ENCODE data around the gene CAB39. TPM values are rescaled to one million over a fixed set of nuclear protein-coding genes. Genes with fewer than 3 reads are reported as not detected.

The CAB39 gene
- polyA plus RNA-seq, 1 experiment, result 23.6 TPM

DNA sequence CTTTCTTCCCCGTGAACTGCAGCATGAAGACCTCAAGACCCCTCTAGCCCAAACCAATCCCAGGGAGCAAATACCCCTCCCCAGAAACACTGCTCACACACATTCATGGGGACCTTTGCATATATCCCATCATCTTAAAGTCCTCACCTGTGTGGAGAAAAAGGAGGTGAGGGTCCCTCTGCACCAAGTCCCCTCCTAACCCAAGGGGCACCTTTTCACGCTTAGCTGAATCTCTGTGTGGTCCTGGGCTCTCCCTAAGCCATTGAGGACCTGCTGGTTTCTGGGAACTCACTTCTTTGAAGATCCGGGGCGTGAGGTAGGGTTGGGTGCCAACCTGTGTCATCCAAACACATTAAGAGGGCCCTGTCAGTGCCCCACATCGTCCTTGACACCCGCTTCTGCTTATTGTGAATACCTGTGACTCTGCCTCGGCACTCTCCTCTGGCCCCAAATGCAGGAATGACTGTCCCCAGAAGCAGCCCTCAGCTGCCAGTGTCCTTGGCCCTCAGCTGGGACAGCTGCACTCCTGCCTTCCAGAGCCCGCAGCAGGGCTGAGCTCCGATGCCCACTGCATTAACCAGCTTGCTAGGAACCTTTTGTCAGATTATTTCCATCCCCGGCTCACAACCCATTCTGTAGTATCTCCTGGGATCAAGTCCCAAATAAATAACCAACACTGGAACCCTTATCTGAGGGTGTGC lies 110.8 kb downstream of the CAB39 start:
- POLR2A ChIA-PET, result no interaction called here
- CTCF ChIA-PET, result interaction anchor here (0.5 to 3.5 kb wide), 16 partner anchors 8 to 232 kb away, joined by 3 to 87 read pairs (median 5); no protein-coding TSS in a partner anchor
- H3K4me3 ChIP-seq (ENCODE audit: low read depth, low read length), result no peak overlapping the region
- peaks cover 3% of the 10 kb centered on the region; the same call in 1 of the 2 replicates for H3K36me3 ChIP-seq (ENCODE audit: control insufficient read depth, insufficient read depth, low read length)
- TF ChIP-seq, protein P1, sequence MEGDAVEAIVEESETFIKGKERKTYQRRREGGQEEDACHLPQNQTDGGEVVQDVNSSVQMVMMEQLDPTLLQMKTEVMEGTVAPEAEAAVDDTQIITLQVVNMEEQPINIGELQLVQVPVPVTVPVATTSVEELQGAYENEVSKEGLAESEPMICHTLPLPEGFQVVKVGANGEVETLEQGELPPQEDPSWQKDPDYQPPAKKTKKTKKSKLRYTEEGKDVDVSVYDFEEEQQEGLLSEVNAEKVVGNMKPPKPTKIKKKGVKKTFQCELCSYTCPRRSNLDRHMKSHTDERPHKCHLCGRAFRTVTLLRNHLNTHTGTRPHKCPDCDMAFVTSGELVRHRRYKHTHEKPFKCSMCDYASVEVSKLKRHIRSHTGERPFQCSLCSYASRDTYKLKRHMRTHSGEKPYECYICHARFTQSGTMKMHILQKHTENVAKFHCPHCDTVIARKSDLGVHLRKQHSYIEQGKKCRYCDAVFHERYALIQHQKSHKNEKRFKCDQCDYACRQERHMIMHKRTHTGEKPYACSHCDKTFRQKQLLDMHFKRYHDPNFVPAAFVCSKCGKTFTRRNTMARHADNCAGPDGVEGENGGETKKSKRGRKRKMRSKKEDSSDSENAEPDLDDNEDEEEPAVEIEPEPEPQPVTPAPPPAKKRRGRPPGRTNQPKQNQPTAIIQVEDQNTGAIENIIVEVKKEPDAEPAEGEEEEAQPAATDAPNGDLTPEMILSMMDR (IDR thresholded peaks at IDR 0.05; ENCODE audit: insufficient read depth, low read depth, low read length), result no peak
- no peak for DNase-seq (ENCODE audit: low read depth)
- H3K27me3 ChIP-seq (ENCODE audit: control insufficient read depth, insufficient read depth, low read length), result peaks cover 4% of the 10 kb centered on the region; the same call in 1 of the 2 replicates

DNA sequence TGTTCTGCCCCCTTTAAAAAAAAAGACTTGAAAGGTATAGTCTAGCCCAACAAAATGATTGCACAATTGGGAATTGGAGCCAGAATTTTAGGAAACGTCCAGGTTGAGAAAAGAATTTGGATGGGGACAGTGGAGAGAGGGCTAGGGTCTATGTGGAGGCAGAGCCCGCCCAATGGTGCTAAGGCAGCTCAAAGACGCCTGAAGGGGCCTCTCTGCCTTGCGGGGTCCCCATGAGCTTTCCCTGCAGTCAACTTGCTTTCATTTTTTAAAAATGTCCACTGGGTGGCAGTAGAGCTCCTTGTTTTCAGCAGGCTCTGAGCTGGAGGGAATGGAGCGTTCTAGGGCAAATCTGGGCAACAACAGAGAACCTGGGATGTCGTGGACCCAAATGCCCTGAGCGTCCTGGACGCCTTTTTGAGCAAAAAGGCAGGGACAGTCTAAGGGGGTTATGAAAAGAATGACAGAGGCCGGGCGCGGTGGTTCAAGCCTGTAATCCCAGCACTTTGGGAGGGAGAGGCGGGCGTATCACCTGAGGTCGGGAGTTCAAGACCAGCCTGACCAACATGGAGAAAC lies 111.8 kb downstream of the CAB39 start:
- TF ChIP-seq, protein P1 (IDR thresholded peaks at IDR 0.05; ENCODE audit: insufficient read depth, low read depth, low read length), result peak; percentile 69
- H3K4me3 ChIP-seq (ENCODE audit: low read depth, low read length), result peak overlapping the region; percentile 1; the same call in 1 of the 2 replicates
- peaks cover 4% of the 10 kb centered on the region; the same call in 1 of the 2 replicates for H3K27me3 ChIP-seq (ENCODE audit: control insufficient read depth, insufficient read depth, low read length)
- no peak for DNase-seq (ENCODE audit: low read depth)
- no peaks in the 10 kb centered on the region for H3K36me3 ChIP-seq (ENCODE audit: control insufficient read depth, insufficient read depth, low read length)
- ChIA-PET POLR2A (no interaction called here), CTCF (interaction anchor here (0.6 to 3.5 kb wide), 27 partner anchors 8 to 736 kb away, joined by 3 to 87 read pairs (median 4); no protein-coding TSS in a partner anchor)

DNA sequence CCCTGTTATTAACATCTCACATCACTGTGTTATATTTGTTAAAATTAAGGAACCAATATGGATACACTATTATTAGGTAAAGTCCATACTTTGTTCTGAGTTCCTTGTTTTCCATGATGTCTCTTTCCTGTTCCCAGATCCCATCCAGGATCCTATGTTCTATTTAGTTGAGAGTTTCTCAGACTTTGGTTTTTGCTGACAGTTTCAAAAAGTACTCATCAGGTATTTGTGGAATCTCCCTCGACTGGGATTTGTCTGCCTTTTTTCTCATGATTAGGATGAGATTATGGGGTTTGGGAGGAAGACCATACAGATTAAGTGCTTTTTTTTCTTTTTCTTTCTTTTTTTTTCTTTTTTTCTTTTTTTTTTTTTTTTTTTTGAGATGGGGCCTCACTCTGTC lies 112.7 kb downstream of the CAB39 start:
- Histone ChIP-seq H3K27me3 (ENCODE audit: control insufficient read depth, insufficient read depth, low read length) (peaks cover 4% of the 10 kb centered on the region; the same call in 1 of the 2 replicates), H3K4me3 (ENCODE audit: low read depth, low read length) (no peak overlapping the region), H3K36me3 (ENCODE audit: control insufficient read depth, insufficient read depth, low read length) (no peaks in the 10 kb centered on the region)
- ChIA-PET POLR2A (no interaction called here), CTCF (interaction anchor here (0.9 to 1.9 kb wide), 2 partner anchors 8 to 157 kb away, joined by 3 to 13 read pairs; no protein-coding TSS in a partner anchor)
- no peak for DNase-seq (ENCODE audit: low read depth)
- TF ChIP-seq, protein P1 (IDR thresholded peaks at IDR 0.05; ENCODE audit: insufficient read depth, low read depth, low read length), result no peak

DNA sequence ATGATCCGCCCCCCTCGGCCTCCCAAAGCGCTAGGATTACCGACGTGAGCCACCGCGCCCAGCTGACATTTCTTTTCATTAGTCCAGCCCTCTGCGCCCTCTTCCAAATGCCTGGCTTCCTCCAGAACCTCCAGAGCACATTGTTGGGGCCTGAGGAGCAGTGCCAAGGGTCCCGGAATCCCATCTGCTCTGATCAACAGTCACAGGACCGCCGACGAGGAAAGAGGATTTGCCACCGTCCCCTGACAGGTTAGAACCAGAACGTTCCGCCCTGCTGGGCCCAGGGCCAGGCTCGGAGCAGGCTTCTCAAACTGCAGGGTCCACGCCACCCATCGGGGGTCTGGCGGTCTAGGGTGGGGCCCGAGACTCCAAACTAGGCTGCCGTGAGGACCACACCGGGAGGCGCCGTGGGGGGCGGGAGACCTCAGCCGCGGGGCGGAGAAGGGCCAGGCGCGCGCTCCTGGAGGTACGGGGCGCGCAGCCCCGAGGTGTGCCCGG lies 115.2 kb downstream of the CAB39 start:
- CTCF ChIA-PET, result interaction anchor here (1.2 kb wide), 1 partner anchor 160 kb away, joined by 7 read pairs; no protein-coding TSS in a partner anchor
- H3K4me3 ChIP-seq (ENCODE audit: low read depth, low read length), result no peak overlapping the region
- H3K36me3 ChIP-seq (ENCODE audit: control insufficient read depth, insufficient read depth, low read length), result no peaks in the 10 kb centered on the region
- TF ChIP-seq, protein P1 (IDR thresholded peaks at IDR 0.05; ENCODE audit: insufficient read depth, low read depth, low read length), result no peak
- H3K27me3 ChIP-seq (ENCODE audit: control insufficient read depth, insufficient read depth, low read length), result peaks cover 9% of the 10 kb centered on the region
- DNase-seq (ENCODE audit: low read depth), result no peak
- POLR2A ChIA-PET, result no interaction called here
